NCI-H2171 treated with DMSO at 0.1 percent for 48 hours (cell line): ENCODE measurements around the gene IGSF21.
A peak's percentile ranks its signal among the peaks of the same experiment; 100 is the strongest.

Experiments used
- DNase-seq: peaks from one replicate; lab custom pipeline; 2025; lab: John Stamatoyannopoulos, UW

The IGSF21 gene

GRCh38 chr1:18262726-18263125 is 155.1 kb downstream of the IGSF21 start:
- DNase-seq = no peak

GRCh38 chr1:18263547-18264120 is 156.0 kb downstream of the IGSF21 start:
- DNase-seq = no peak

- DNase-seq = no peak
Observed at GRCh38 chr1:18264450-18265039, 156.9 kb downstream of the IGSF21 start.

GRCh38 chr1:18265641-18266040 is 158.0 kb downstream of the IGSF21 start:
- DNase-seq = no peak

- no peak for DNase-seq
Observed at GRCh38 chr1:18266391-18266790, 158.8 kb downstream of the IGSF21 start.

- DNase-seq = no peak
Observed at GRCh38 chr1:18271336-18271735, 163.7 kb downstream of the IGSF21 start.

GRCh38 chr1:18278946-18279345 is 171.3 kb downstream of the IGSF21 start:
- DNase-seq = peak; percentile 79

- peak; percentile 92 for DNase-seq
Observed at GRCh38 chr1:18279351-18280074, 171.9 kb downstream of the IGSF21 start.

- no peak for DNase-seq
Observed at GRCh38 chr1:18280956-18281355, 173.4 kb downstream of the IGSF21 start.

- DNase-seq = peak; percentile 100
Observed at GRCh38 chr1:18282851-18283600, 175.4 kb downstream of the IGSF21 start.

GRCh38 chr1:18283601-18284385 is 176.2 kb downstream of the IGSF21 start:
- no peak for DNase-seq

GRCh38 chr1:18284805-18285537 is 177.4 kb downstream of the IGSF21 start:
- peak; percentile 56 for DNase-seq

- no peak for DNase-seq
Observed at GRCh38 chr1:18285538-18285924, 177.9 kb downstream of the IGSF21 start.

- DNase-seq = peak; percentile 91
Observed at GRCh38 chr1:18288722-18289121, 181.1 kb downstream of the IGSF21 start.

GRCh38 chr1:18289597-18289996 is 182.0 kb downstream of the IGSF21 start:
- DNase-seq = no peak

- DNase-seq = no peak
Observed at GRCh38 chr1:18290740-18291412, 183.3 kb downstream of the IGSF21 start.

GRCh38 chr1:18292531-18292930 is 184.9 kb downstream of the IGSF21 start:
- no peak for DNase-seq

- DNase-seq = peak; percentile 58
Observed at GRCh38 chr1:18293291-18293690, 185.7 kb downstream of the IGSF21 start.

- DNase-seq = no peak
Observed at GRCh38 chr1:18294437-18295176, 187.0 kb downstream of the IGSF21 start.
